ENCODE results near the gene GDPD5. TPM values are rescaled to one million over a fixed set of nuclear protein-coding genes. Genes with fewer than 3 reads are reported as not detected.

Gene GDPD5
- total and polyA plus RNA-seq, 10 of the 15 experiments (the other 5 are each of a cell fraction or from before 2014, with no cell fraction given): 0.10 to 30.0 (median 6.7) TPM

- intact Hi-C loops (cut with micrococcal nuclease; ENCODE audit: unreplicated experiment): loop anchor here (1.0 kb wide), 1 partner anchor 206 kb away; the partner anchor contains the start of gene DGAT2
- CTCF ChIA-PET: interaction anchor here (0.6 to 1.7 kb wide), 5 partner anchors 12 to 36 kb away, joined by 3 to 7 read pairs (median 6); no protein-coding TSS in a partner anchor
- TF ChIP-seq, protein P1, sequence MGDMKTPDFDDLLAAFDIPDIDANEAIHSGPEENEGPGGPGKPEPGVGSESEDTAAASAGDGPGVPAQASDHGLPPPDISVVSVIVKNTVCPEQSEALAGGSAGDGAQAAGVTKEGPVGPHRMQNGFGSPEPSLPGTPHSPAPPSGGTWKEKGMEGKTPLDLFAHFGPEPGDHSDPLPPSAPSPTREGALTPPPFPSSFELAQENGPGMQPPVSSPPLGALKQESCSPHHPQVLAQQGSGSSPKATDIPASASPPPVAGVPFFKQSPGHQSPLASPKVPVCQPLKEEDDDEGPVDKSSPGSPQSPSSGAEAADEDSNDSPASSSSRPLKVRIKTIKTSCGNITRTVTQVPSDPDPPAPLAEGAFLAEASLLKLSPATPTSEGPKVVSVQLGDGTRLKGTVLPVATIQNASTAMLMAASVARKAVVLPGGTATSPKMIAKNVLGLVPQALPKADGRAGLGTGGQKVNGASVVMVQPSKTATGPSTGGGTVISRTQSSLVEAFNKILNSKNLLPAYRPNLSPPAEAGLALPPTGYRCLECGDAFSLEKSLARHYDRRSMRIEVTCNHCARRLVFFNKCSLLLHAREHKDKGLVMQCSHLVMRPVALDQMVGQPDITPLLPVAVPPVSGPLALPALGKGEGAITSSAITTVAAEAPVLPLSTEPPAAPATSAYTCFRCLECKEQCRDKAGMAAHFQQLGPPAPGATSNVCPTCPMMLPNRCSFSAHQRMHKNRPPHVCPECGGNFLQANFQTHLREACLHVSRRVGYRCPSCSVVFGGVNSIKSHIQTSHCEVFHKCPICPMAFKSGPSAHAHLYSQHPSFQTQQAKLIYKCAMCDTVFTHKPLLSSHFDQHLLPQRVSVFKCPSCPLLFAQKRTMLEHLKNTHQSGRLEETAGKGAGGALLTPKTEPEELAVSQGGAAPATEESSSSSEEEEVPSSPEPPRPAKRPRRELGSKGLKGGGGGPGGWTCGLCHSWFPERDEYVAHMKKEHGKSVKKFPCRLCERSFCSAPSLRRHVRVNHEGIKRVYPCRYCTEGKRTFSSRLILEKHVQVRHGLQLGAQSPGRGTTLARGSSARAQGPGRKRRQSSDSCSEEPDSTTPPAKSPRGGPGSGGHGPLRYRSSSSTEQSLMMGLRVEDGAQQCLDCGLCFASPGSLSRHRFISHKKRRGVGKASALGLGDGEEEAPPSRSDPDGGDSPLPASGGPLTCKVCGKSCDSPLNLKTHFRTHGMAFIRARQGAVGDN (IDR thresholded peaks at IDR 0.05): no peak; the same call in 1 of the 2 replicates
- TF ChIP-seq HDGF (IDR thresholded peaks at IDR 0.05): peak; percentile 88; the same call in 1 of the 2 replicates
- no peak; the same call in 2 of the 3 replicates for TF ChIP-seq POU2F2 (IDR thresholded peaks at IDR 0.05; ENCODE audit: borderline replicate concordance, low read depth, low read length)
- TF ChIP-seq, protein P2, sequence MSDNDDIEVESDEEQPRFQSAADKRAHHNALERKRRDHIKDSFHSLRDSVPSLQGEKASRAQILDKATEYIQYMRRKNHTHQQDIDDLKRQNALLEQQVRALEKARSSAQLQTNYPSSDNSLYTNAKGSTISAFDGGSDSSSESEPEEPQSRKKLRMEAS (IDR thresholded peaks at IDR 0.05; ENCODE audit: low read depth, low read length): no peak
- no peak for TF ChIP-seq RELA (IDR thresholded peaks at IDR 0.05; ENCODE audit: borderline replicate concordance, partially characterized antibody)
- TF ChIP-seq DPF2 (IDR thresholded peaks at IDR 0.05): no peak
- TF ChIP-seq, protein P3, sequence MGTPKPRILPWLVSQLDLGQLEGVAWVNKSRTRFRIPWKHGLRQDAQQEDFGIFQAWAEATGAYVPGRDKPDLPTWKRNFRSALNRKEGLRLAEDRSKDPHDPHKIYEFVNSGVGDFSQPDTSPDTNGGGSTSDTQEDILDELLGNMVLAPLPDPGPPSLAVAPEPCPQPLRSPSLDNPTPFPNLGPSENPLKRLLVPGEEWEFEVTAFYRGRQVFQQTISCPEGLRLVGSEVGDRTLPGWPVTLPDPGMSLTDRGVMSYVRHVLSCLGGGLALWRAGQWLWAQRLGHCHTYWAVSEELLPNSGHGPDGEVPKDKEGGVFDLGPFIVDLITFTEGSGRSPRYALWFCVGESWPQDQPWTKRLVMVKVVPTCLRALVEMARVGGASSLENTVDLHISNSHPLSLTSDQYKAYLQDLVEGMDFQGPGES (IDR thresholded peaks at IDR 0.05): 0 out of 2 replicates have a peak, but pooled peaks have one; percentile 13
- TF ChIP-seq, protein P4, sequence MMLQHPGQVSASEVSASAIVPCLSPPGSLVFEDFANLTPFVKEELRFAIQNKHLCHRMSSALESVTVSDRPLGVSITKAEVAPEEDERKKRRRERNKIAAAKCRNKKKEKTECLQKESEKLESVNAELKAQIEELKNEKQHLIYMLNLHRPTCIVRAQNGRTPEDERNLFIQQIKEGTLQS (IDR thresholded peaks at IDR 0.05; ENCODE audit: borderline replicate concordance, extremely low read depth, low read depth, low read length): no peak
- no peak for TF ChIP-seq NFIC (IDR thresholded peaks at IDR 0.05; ENCODE audit: low read depth, low read length)
- peak; percentile 26; the same call in 1 of the 2 replicates for TF ChIP-seq GATAD2B (conservative IDR thresholded peaks at IDR 0.05; ENCODE audit: low read depth)
- no peak for TF ChIP-seq BCL11A (IDR thresholded peaks at IDR 0.05; ENCODE audit: low read depth, low read length)
- TF ChIP-seq, protein P5, sequence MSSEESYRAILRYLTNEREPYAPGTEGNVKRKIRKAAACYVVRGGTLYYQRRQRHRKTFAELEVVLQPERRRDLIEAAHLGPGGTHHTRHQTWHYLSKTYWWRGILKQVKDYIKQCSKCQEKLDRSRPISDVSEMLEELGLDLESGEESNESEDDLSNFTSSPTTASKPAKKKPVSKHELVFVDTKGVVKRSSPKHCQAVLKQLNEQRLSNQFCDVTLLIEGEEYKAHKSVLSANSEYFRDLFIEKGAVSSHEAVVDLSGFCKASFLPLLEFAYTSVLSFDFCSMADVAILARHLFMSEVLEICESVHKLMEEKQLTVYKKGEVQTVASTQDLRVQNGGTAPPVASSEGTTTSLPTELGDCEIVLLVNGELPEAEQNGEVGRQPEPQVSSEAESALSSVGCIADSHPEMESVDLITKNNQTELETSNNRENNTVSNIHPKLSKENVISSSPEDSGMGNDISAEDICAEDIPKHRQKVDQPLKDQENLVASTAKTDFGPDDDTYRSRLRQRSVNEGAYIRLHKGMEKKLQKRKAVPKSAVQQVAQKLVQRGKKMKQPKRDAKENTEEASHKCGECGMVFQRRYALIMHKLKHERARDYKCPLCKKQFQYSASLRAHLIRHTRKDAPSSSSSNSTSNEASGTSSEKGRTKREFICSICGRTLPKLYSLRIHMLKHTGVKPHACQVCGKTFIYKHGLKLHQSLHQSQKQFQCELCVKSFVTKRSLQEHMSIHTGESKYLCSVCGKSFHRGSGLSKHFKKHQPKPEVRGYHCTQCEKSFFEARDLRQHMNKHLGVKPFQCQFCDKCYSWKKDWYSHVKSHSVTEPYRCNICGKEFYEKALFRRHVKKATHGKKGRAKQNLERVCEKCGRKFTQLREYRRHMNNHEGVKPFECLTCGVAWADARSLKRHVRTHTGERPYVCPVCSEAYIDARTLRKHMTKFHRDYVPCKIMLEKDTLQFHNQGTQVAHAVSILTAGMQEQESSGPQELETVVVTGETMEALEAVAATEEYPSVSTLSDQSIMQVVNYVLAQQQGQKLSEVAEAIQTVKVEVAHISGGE (CRISPR knock-in tag; IDR thresholded peaks at IDR 0.05): no peak
These were observed 36.5 kb upstream of the GDPD5 start, which contains the start of gene SERPINH1 for GRCh38 chr11:75562048-75562835. Gene SERPINH1, plus strand, starts transcription at chr11:75562253. Its CDS starts 4,097 bp downstream, at chr11:75566350.

More at GRCh38 chr11:75562048-75562835, 36.5 kb upstream of the GDPD5 start, which contains the start of gene SERPINH1:
- peak; percentile 95 for ATAC-seq
- ChIA-PET RAD21 (ENCODE audit: unreplicated experiment) (interaction anchor here (0.6 to 0.8 kb wide), 5 partner anchors 10 to 312 kb away, joined by 3 to 5 read pairs (median 3); no protein-coding TSS in a partner anchor), POLR2A (interaction anchor here (0.5 to 1.9 kb wide), 7 partner anchors 13 to 265 kb away, joined by 3 to 15 read pairs (median 3); partner anchors contain the start of gene GDPD5), SMC1A (ENCODE audit: uncharacterized antibody, unreplicated experiment) (interaction anchor here (1.0 to 1.1 kb wide), 2 partner anchors 14 to 144 kb away, joined by 3 to 4 read pairs; no protein-coding TSS in a partner anchor)
- peak within 1 kb of the TSS; percentile 73 for H2AFZ ChIP-seq (ENCODE audit: control insufficient read depth, low read depth, low read length)
- H3K4me3 ChIP-seq: peak within 1 kb of the TSS; percentile 82
- peak within 1 kb of the TSS; percentile 94 for H3K27ac ChIP-seq (ENCODE audit: control insufficient read depth, insufficient read depth)
- peak within 1 kb of the TSS; percentile 99 for H3K4me2 ChIP-seq (ENCODE audit: control insufficient read depth, insufficient read depth)
- peak within 1 kb of the TSS; percentile 96 for H3K9ac ChIP-seq (ENCODE audit: control insufficient read depth, insufficient read depth, low read length)
- DNase-seq (ENCODE audit: low read depth, low spot score): peak; percentile 58
- WGBS (ENCODE audit: insufficient coverage, insufficient replicate concordance, low lambda C conversion rate, missing lambda C conversion rate): 1% methylated on average over 40 of the region's 51 CpGs
- H3K27me3 ChIP-seq (replicated peaks in 1 of 2; ENCODE audit: control insufficient read depth in 2 of 2, insufficient read depth in 2 of 2, low read length in 1 of 2): no peaks in the 10 kb centered on the region
- no peaks in the 10 kb centered on the region for H4K20me1 ChIP-seq (ENCODE audit: control insufficient read depth, insufficient read depth)
- peaks cover 3 to 4% of the 10 kb centered on the region in 2 experiments; a peak in 1 of 4 replicates for H3K36me3 ChIP-seq (ENCODE audit: control insufficient read depth in 2 of 2, insufficient read depth in 2 of 2, low read length in 1 of 2)
- H3K79me2 ChIP-seq (ENCODE audit: control insufficient read depth, insufficient read depth, low read length): peaks cover 19% of the 10 kb centered on the region
- TSS peak; percentile 68 for BruUV-seq (replicated peaks)
- peak; percentile 99 for FAIRE-seq
- H3K4me1 ChIP-seq (ENCODE audit: control insufficient read depth, insufficient read depth, low read length): peaks cover 5% of the 10 kb centered on the region
- in situ Hi-C loops (cut with MboI): no loop called here
- no peaks in the 10 kb centered on the region for H3K9me3 ChIP-seq (replicated peaks; ENCODE audit: control insufficient read depth, insufficient read depth, low read length)
